ENCODE measurements around the gene AGO3. TPM values are rescaled to one million over a fixed set of nuclear protein-coding genes. Genes with fewer than 3 reads are reported as not detected.

AGO3 gene
- total RNA-seq, 1 donor from 2014 or later: 27.0 TPM

DNA sequence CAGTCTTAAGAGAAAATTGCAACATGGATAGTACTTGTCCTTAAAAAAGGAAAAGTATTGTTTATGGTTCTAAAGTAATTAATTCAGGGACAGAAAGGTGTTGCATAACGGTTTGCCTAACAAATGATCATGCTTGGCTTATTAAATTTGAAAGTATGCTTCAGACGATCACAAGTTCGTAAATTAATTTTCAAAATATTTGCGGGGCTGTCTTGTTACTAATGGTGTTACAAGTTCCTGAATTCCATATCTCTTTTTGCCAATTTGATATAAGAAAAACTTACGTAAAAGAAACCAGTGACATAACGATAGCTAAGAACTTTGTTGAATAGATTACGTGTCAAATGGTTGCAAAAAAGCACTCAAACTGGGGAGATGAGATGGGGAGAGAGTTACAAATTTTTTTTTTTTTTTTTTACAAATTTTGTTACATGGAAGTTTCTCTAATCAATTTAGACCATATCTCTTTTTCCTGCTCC is 1.3 kb downstream of the AGO3 start:
- FAIRE-seq: peak; percentile 5
- Histone ChIP-seq H3K36me3 (ENCODE audit: insufficient read depth, low read length) (no peaks in the 10 kb centered on the region), H2AFZ (ENCODE audit: low read depth, low read length) (no peak overlapping the region), H3K4me2 (ENCODE audit: low read length) (peak overlapping the region; percentile 98), H3K9me3 (ENCODE audit: insufficient read depth, low read depth, low read length) (no peaks in the 10 kb centered on the region), H3K79me2 (ENCODE audit: insufficient read depth, low read length) (peaks cover 62% of the 10 kb centered on the region), H3K4me3 (ENCODE audit: insufficient read depth, low read depth, low read length) (peak overlapping the region; percentile 89), H3K27me3 (ENCODE audit: insufficient read depth, low read length) (no peaks in the 10 kb centered on the region), H3K9ac (ENCODE audit: low read length) (peak overlapping the region; percentile 86), H3K27ac (ENCODE audit: low read depth, low read length) (no peak overlapping the region), H3K4me1 (ENCODE audit: insufficient read depth, low read length) (peaks cover 5% of the 10 kb centered on the region), H4K20me1 (ENCODE audit: insufficient read depth, low read length) (peaks cover 34% of the 10 kb centered on the region)
- Mint-ChIP-seq H3K4me3 (ENCODE audit: unreplicated experiment) (peak overlapping the region; percentile 98), H3K36me3 (ENCODE audit: low read depth, unreplicated experiment) (no peaks in the 10 kb centered on the region), H3K4me1 (ENCODE audit: low read depth, unreplicated experiment) (peaks cover 16% of the 10 kb centered on the region), H3K9me3 (ENCODE audit: unreplicated experiment) (no peaks in the 10 kb centered on the region), H3K27ac (ENCODE audit: unreplicated experiment) (no peak overlapping the region), H3K27me3 (ENCODE audit: low read depth, unreplicated experiment) (no peaks in the 10 kb centered on the region)
- DNase-seq (ENCODE audit: low read depth): no peak
- TF ChIP-seq EZH2 (IDR thresholded peaks at IDR 0.05; ENCODE audit: insufficient read depth, low read length) (no peak), CTCF (IDR thresholded peaks at IDR 0.05; ENCODE audit: insufficient read depth, low read depth, low read length) (no peak)

DNA sequence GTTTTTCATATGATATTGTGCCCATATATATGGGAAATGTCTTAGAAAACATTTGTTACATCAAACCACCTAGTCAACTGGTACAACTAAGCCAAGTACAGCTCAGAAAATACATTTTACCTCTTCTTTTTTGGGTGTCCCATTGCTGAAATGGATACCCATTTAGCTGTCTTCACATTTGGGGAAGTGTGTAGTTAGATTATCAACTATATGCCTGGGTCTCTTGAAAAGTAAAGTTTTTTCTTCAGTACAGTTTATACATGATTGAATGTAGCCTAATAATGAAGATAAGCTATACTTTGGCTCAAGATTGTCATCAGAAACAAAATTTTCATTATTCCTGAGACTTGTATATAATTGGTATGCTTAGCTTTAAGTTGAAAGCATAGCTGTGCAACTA is 2.0 kb downstream of the AGO3 start:
- Mint-ChIP-seq H3K36me3 (ENCODE audit: low read depth, unreplicated experiment) (no peaks in the 10 kb centered on the region), H3K4me3 (ENCODE audit: unreplicated experiment) (peak overlapping the region; percentile 98), H3K9me3 (ENCODE audit: unreplicated experiment) (no peaks in the 10 kb centered on the region), H3K4me1 (ENCODE audit: low read depth, unreplicated experiment) (peaks cover 16% of the 10 kb centered on the region), H3K27me3 (ENCODE audit: low read depth, unreplicated experiment) (no peaks in the 10 kb centered on the region), H3K27ac (ENCODE audit: unreplicated experiment) (no peak overlapping the region)
- no peaks in the 10 kb centered on the region for H3K9me3 ChIP-seq (ENCODE audit: insufficient read depth, low read depth, low read length)
- H3K79me2 ChIP-seq (ENCODE audit: insufficient read depth, low read length): peaks cover 69% of the 10 kb centered on the region
- no peaks in the 10 kb centered on the region for H3K36me3 ChIP-seq (ENCODE audit: insufficient read depth, low read length)
- H4K20me1 ChIP-seq (ENCODE audit: insufficient read depth, low read length): peaks cover 39% of the 10 kb centered on the region
- peaks cover 5% of the 10 kb centered on the region for H3K4me1 ChIP-seq (ENCODE audit: insufficient read depth, low read length)
- no peak for DNase-seq (ENCODE audit: low read depth)
- TF ChIP-seq EZH2 (IDR thresholded peaks at IDR 0.05; ENCODE audit: insufficient read depth, low read length) (no peak), CTCF (IDR thresholded peaks at IDR 0.05; ENCODE audit: insufficient read depth, low read depth, low read length) (no peak)
- peak overlapping the region; percentile 98 for H3K4me2 ChIP-seq (ENCODE audit: low read length)
- H3K27ac ChIP-seq (ENCODE audit: low read depth, low read length): no peak overlapping the region
- no peak overlapping the region for H2AFZ ChIP-seq (ENCODE audit: low read depth, low read length)
- H3K27me3 ChIP-seq (ENCODE audit: insufficient read depth, low read length): no peaks in the 10 kb centered on the region
- H3K4me3 ChIP-seq (ENCODE audit: insufficient read depth, low read depth, low read length): no peak overlapping the region
- no peak for FAIRE-seq
- no peak overlapping the region for H3K9ac ChIP-seq (ENCODE audit: low read length)

All from astrocyte (in vitro differentiated cells and primary cell).